WTC11 (cell line): ENCODE results near the gene FNDC3B.

Source experiments
- AR ChIP-seq: fragments of 250-450 bp; sonication (Bioruptor Pico); IDR thresholded peaks from 2 replicates; pipeline ENCODE4 v1.9.0; 2021; ENCODE audit warnings: mild to moderate bottlenecking
- CTCF ChIP-seq: fragments of 200-600 bp; IDR thresholded peaks from 2 replicates; pipeline ENCODE4 v1.8.0; 2022; ENCODE audit warnings: antibody characterized with exemption
- FOXJ3 ChIP-seq: sonication (generic); formaldehyde crosslinking; IDR thresholded peaks from 2 replicates; pipeline ENCODE4 v1.9.0; 2021; ENCODE audit warnings: missing genetic modification reagents, mild to moderate bottlenecking, borderline replicate concordance
- JUN ChIP-seq: sonication (generic); formaldehyde crosslinking; IDR thresholded peaks from 2 replicates; pipeline ENCODE4 v1.8.0; 2023; ENCODE audit warnings: mild to moderate bottlenecking, missing genetic modification reagents
- TP53 ChIP-seq: sonication (generic); formaldehyde crosslinking; IDR thresholded peaks from 2 replicates; pipeline ENCODE4 v1.8.1; 2023; ENCODE audit warnings: mild to moderate bottlenecking, missing genetic modification reagents
- ZNF671 ChIP-seq: fragments of 250-450 bp; sonication (Bioruptor Pico); IDR thresholded peaks from 2 replicates; pipeline ENCODE4 v1.8.0; 2021; ENCODE audit warnings: mild to moderate bottlenecking

GRCh38 chr3:172310428-172310760 lies 271.0 kb downstream of the FNDC3B start:
- TF ChIP-seq CTCF: no peak
- TF ChIP-seq TP53 (CRISPR knock-in tag): no peak
- TF ChIP-seq ZNF671: no peak
- TF ChIP-seq JUN: no peak
- no peak for TF ChIP-seq AR (CRISPR knock-in tag)
- TF ChIP-seq FOXJ3: no peak
